A549 treated with dexamethasone at 1 μM for 4 hours (cell line): Measurements from ENCODE around the gene RRAGC. TPM values are rescaled to one million over a fixed set of nuclear protein-coding genes. Genes with fewer than 3 reads are reported as not detected.

ENCODE experiments used
- total RNA-seq: library from RNA; stranded (reverse); fragments of 200-300 nt; extraction: Qiagen RNA extraction; gene quantifications from 5 replicates; pipeline ENCODE4 v1.2.3, GENCODE V29; 2022

RRAGC gene, protein sequence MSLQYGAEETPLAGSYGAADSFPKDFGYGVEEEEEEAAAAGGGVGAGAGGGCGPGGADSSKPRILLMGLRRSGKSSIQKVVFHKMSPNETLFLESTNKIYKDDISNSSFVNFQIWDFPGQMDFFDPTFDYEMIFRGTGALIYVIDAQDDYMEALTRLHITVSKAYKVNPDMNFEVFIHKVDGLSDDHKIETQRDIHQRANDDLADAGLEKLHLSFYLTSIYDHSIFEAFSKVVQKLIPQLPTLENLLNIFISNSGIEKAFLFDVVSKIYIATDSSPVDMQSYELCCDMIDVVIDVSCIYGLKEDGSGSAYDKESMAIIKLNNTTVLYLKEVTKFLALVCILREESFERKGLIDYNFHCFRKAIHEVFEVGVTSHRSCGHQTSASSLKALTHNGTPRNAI
- 28.6 to 34.1 TPM (median 31.5 TPM) in 5 replicates for total RNA-seq

DNA sequence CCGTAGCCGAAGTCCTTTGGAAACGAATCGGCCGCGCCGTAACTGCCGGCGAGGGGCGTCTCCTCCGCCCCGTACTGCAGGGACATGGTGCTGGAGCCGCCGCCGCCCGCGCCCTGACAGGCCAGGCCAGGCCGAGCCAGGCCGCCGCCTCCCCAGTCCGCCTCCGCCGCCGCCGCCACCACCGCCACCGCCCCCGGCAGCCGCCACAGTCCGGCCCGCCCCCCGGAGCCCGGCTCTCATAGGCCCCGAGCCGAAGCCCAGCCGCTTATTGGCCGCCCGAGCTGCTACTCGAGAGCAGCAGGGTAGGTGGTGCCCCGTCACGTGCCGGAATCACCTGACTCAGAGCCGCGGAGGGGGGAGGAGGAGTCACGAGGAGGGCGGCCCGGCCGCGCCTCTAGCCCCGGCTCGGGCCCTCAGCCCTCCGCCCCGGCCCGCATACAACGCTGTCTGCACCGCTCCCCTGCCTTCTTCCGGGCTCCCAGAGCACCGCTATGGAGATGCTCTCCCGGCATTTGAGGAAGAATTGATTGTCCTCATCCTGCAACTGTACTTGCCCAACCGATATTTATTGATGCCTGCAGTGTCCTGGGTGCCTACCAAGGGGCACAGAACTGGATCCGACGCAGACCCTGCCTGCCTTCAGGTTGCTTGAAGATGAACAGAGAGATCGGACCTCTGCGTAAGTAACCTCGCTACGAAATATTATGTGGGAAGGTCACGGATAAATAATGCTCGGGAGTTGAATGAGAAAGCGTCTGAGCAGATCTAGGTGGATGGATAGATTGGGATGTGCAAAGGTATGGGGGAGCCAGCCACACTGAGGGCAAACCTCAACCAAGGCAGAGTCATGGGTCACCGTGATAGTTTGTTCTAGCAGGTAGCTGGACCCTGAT is at the start of gene RRAGC:
RRAGC (minus strand) TSS at position 212 of the 893 bp plus-strand sequence; CDS start at position 86, 126 bp downstream.

DNA sequence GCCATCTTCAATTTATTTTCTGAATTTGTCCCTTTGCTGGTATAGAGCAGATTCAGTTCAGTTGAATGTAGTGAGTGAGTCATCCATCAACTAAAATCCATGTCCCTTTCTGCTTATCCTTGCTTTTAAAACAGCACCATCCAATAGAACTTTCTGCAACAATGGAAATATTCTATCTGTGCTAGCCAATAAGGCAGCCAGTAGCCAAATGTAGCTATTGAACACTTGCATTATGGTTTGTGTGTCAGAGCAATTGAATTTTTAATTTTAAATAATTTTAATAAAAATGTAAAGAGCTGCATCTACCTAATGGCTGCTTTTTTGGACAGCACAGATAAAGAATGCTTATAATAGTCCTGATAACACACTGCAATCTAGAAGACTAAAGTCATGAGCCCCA is 21.9 kb upstream of the RRAGC start, which contains the start of gene GJA9:
GJA9 (minus strand) TSS at position 101 of the 400 bp plus-strand sequence. CDS start 5,489 bp downstream, outside the sequence.

DNA sequence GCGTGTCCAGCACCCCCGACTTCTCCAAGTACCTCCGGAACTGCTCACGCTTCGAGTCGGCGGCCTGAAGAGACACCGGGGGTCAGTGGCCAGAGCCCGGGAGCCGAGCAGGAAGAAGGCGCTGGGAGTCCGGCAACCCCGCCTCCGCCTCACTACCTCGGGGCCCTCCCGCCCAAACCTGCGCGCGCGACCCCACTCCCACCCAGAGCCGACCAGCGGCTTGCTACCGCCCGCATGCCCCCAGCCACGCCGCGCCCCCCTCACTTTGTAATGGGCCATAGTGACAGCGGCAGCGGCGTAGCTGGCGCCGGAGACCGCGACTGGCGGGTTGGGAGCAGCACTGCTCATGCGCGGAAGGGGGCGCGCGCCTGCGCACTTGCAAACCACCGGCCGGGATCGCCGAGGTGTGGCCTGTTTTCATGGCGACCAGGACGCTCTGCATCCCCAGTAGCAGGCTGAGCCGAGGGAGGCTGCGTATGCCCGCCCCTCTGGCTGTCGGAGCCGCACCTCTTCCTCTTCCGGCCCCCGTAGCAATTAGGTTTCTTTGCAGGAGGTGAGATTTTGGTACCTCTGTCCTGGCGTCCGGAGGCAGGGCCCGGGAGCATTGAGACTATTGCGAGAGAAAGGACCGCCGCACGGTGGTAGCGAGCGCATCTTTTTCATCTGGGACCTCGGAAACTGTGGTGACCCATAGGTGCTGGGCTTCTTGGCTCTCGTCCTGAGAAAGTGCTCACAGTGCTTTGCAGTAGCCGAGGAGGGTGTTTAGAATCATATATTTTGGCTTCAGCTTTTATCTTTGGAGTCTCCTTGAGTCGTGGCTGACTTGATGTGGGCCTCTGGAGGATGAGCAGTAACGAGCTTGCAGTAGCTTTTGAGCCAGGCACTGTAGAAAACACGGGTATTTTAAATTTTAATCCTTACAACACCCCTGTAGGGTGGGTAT is 13.7 kb upstream of the RRAGC start, which contains the start of gene MYCBP:
MYCBP (minus strand) TSS at position 322 of the 943 bp plus-strand sequence; CDS start at position 279, 43 bp downstream.

Other genes starting within 250 kb of the RRAGC start
- gene MYCBP, start 13.6 kb upstream of the RRAGC start, total RNA-seq, result 13.1 to 20.7 TPM (median 13.4 TPM) in 5 replicates
- gene GJA9, start 21.8 kb upstream of the RRAGC start, total RNA-seq, result 0.05 to 0.06 TPM (median 0.05 TPM) in 3 of 5 replicates, not detected in the others
- gene RHBDL2, start 82.1 kb upstream of the RRAGC start, total RNA-seq, result 1.9 to 2.3 TPM (median 2.2 TPM) in 5 replicates
- gene AKIRIN1, start 131.5 kb upstream of the RRAGC start, total RNA-seq, result 40.7 to 54.9 TPM (median 48.9 TPM) in 5 replicates
- gene NDUFS5, start 166.6 kb upstream of the RRAGC start, total RNA-seq, result 403 to 563 TPM (median 409 TPM) in 5 replicates